Measurements from ENCODE around the gene C19orf25.

DNA sequence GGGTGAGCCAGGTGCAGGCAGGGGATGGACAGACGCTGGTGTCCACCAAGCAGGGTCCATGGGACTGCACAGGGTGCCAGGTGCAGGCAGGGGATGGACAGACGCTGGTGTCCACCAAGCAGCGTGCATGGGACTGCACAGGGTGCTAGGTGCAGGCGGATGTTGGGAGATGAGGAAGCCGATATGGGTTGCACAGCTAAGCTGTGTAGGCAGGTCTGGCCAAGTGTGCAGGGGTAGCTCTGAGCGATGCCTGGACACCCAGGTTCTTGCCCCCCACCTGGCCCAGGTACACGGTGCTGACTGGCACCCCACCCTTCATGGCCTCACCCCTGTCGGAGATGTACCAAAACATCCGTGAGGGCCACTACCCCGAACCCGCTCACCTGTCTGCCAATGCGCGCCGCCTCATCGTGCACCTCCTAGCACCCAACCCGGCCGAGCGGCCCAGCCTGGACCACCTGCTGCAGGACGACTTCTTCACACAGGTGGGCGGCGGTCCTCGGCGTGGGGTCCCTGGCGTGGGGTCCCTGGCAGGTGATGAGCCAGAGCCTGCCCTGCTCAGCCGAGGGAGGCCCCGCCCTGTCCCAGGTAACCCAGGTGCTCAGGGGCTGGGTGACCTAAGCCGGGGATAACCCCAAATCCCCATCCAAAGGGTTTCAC, 48.8 kb upstream of the C19orf25 start:
- TF ChIP-seq, protein P1, sequence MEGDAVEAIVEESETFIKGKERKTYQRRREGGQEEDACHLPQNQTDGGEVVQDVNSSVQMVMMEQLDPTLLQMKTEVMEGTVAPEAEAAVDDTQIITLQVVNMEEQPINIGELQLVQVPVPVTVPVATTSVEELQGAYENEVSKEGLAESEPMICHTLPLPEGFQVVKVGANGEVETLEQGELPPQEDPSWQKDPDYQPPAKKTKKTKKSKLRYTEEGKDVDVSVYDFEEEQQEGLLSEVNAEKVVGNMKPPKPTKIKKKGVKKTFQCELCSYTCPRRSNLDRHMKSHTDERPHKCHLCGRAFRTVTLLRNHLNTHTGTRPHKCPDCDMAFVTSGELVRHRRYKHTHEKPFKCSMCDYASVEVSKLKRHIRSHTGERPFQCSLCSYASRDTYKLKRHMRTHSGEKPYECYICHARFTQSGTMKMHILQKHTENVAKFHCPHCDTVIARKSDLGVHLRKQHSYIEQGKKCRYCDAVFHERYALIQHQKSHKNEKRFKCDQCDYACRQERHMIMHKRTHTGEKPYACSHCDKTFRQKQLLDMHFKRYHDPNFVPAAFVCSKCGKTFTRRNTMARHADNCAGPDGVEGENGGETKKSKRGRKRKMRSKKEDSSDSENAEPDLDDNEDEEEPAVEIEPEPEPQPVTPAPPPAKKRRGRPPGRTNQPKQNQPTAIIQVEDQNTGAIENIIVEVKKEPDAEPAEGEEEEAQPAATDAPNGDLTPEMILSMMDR (IDR thresholded peaks at IDR 0.05; ENCODE audit: borderline replicate concordance, extremely low read depth, low read length, poor library complexity, severe bottlenecking): no peak
- no peak for TF ChIP-seq EZH2 (IDR thresholded peaks at IDR 0.05; ENCODE audit: borderline replicate concordance, low read depth, low read length, severe bottlenecking)
